Stimulated activated CD4-positive, alpha-beta T cell treated with anti-CD3 and anti-CD28 coated beads, TNF-alpha, amount 100 ng/mL, for 1 hour (primary cell): ENCODE results near the gene IRF2BP2.

Source experiments
- DNase-seq, 3 donors: peaks; one replicate each; pipeline ENCODE4 v3.0.0-alpha.2; 2020; ENCODE audit warnings: low read depth in 3 of 3, low spot score in 1 of 3

Gene IRF2BP2

GRCh38 chr1:234614081-234614489, 4.1 kb upstream of the IRF2BP2 start:
- no peak for DNase-seq

- no peak for DNase-seq
These were observed 3.3 kb upstream of the IRF2BP2 start for GRCh38 chr1:234613128-234613875.

GRCh38 chr1:234612352-234613127, 2.6 kb upstream of the IRF2BP2 start:
- DNase-seq: peak; percentile 44 to 57 (median 53)

GRCh38 chr1:234611847-234612351, 1.9 kb upstream of the IRF2BP2 start:
- DNase-seq: peak in 1 of 3 donors; percentile 6

- peak in 1 of 3 donors; percentile 43 for DNase-seq
These were observed 1.4 kb upstream of the IRF2BP2 start for GRCh38 chr1:234611225-234611846.

GRCh38 chr1:234610666-234611224, 767 bp upstream of the IRF2BP2 start:
- DNase-seq: peak; percentile 73 to 85 (median 76)

- no peak for DNase-seq
These were observed 311 bp downstream of the IRF2BP2 start for GRCh38 chr1:234609691-234610042.

- DNase-seq: peak in 2 of 3 donors; percentile 48 to 57
These were observed 877 bp downstream of the IRF2BP2 start for GRCh38 chr1:234608911-234609690.

GRCh38 chr1:234608025-234608910, 1.7 kb downstream of the IRF2BP2 start:
- peak; percentile 40 to 62 (median 57) for DNase-seq

- DNase-seq: no peak
These were observed 2.6 kb downstream of the IRF2BP2 start for GRCh38 chr1:234607109-234608024.

- no peak for DNase-seq
These were observed 3.2 kb downstream of the IRF2BP2 start for GRCh38 chr1:234606784-234607108.

GRCh38 chr1:234605983-234606783, 3.8 kb downstream of the IRF2BP2 start:
- peak in 1 of 3 donors; percentile 8 for DNase-seq

- DNase-seq: no peak
These were observed 4.5 kb downstream of the IRF2BP2 start for GRCh38 chr1:234605399-234605982.

GRCh38 chr1:234604495-234605398, 5.2 kb downstream of the IRF2BP2 start:
- DNase-seq: no peak

GRCh38 chr1:234603221-234604204, 6.5 kb downstream of the IRF2BP2 start:
- no peak for DNase-seq
